Measurements from ENCODE around the gene MXRA7.

The MXRA7 gene

DNA sequence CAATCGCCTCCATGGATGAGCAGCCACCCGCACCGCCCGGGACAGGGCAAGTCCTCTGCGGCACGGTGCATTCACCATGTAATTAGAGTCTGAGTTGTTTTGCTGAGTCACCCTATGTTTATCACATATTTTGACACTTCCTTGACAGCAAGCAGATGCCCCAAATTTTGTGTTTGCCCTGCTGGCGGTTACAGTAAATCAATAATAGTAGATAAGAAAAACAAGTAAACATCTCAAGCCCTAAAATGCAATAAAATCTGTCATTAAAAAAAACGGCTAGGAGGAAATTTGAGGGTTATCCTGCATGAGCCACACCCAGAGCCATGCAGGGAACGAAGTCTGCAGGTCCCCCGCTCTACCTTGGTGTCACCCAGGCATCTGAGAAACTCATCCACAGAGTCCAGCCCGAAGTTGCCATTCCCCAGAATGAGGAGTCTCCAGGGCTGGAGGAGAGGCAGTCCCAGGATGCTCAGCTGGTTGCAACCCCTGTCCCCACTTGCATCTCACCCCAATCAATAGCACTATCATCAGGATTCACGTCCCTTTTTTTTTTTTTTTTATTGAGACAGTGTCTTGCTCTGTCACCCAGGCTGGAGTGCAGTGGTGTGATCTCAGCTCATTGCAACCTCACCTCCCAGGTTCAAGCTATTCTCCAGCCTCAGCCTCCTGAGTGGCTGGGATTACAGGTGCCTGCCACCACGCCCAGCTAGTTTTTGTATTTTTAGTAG is 50.7 kb downstream of the MXRA7 start (continued):
- TF ChIP-seq, protein P1, sequence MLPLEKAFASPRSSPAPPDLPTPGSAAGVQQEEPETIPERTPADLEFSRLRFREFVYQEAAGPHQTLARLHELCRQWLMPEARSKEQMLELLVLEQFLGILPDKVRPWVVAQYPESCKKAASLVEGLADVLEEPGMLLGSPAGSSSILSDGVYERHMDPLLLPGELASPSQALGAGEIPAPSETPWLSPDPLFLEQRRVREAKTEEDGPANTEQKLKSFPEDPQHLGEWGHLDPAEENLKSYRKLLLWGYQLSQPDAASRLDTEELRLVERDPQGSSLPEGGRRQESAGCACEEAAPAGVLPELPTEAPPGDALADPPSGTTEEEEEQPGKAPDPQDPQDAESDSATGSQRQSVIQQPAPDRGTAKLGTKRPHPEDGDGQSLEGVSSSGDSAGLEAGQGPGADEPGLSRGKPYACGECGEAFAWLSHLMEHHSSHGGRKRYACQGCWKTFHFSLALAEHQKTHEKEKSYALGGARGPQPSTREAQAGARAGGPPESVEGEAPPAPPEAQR (tag by site-specific recombination; IDR thresholded peaks at IDR 0.05) = no peak
- 0 out of 2 replicates have a peak, but pooled peaks have one; percentile 57 for TF ChIP-seq ZNF184 (tag by site-specific recombination; IDR thresholded peaks at IDR 0.05)
- 0 out of 2 replicates have a peak, but pooled peaks have one; percentile 37 for TF ChIP-seq YY1 (tag by site-specific recombination; IDR thresholded peaks at IDR 0.05)
- TF ChIP-seq, protein P2, sequence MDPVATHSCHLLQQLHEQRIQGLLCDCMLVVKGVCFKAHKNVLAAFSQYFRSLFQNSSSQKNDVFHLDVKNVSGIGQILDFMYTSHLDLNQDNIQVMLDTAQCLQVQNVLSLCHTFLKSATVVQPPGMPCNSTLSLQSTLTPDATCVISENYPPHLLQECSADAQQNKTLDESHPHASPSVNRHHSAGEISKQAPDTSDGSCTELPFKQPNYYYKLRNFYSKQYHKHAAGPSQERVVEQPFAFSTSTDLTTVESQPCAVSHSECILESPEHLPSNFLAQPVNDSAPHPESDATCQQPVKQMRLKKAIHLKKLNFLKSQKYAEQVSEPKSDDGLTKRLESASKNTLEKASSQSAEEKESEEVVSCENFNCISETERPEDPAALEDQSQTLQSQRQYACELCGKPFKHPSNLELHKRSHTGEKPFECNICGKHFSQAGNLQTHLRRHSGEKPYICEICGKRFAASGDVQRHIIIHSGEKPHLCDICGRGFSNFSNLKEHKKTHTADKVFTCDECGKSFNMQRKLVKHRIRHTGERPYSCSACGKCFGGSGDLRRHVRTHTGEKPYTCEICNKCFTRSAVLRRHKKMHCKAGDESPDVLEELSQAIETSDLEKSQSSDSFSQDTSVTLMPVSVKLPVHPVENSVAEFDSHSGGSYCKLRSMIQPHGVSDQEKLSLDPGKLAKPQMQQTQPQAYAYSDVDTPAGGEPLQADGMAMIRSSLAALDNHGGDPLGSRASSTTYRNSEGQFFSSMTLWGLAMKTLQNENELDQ (tag by site-specific recombination; IDR thresholded peaks at IDR 0.05; ENCODE audit: low read depth) = no peak
- TF ChIP-seq, protein P3, sequence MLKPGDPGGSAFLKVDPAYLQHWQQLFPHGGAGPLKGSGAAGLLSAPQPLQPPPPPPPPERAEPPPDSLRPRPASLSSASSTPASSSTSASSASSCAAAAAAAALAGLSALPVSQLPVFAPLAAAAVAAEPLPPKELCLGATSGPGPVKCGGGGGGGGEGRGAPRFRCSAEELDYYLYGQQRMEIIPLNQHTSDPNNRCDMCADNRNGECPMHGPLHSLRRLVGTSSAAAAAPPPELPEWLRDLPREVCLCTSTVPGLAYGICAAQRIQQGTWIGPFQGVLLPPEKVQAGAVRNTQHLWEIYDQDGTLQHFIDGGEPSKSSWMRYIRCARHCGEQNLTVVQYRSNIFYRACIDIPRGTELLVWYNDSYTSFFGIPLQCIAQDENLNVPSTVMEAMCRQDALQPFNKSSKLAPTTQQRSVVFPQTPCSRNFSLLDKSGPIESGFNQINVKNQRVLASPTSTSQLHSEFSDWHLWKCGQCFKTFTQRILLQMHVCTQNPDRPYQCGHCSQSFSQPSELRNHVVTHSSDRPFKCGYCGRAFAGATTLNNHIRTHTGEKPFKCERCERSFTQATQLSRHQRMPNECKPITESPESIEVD (tag by site-specific recombination; IDR thresholded peaks at IDR 0.05) = peak; percentile 89
- TF ChIP-seq, protein P4, sequence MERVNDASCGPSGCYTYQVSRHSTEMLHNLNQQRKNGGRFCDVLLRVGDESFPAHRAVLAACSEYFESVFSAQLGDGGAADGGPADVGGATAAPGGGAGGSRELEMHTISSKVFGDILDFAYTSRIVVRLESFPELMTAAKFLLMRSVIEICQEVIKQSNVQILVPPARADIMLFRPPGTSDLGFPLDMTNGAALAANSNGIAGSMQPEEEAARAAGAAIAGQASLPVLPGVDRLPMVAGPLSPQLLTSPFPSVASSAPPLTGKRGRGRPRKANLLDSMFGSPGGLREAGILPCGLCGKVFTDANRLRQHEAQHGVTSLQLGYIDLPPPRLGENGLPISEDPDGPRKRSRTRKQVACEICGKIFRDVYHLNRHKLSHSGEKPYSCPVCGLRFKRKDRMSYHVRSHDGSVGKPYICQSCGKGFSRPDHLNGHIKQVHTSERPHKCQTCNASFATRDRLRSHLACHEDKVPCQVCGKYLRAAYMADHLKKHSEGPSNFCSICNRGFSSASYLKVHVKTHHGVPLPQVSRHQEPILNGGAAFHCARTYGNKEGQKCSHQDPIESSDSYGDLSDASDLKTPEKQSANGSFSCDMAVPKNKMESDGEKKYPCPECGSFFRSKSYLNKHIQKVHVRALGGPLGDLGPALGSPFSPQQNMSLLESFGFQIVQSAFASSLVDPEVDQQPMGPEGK (tag by site-specific recombination; IDR thresholded peaks at IDR 0.05) = 0 out of 2 replicates have a peak, but pooled peaks have one; percentile 38
- TF ChIP-seq, protein P5, sequence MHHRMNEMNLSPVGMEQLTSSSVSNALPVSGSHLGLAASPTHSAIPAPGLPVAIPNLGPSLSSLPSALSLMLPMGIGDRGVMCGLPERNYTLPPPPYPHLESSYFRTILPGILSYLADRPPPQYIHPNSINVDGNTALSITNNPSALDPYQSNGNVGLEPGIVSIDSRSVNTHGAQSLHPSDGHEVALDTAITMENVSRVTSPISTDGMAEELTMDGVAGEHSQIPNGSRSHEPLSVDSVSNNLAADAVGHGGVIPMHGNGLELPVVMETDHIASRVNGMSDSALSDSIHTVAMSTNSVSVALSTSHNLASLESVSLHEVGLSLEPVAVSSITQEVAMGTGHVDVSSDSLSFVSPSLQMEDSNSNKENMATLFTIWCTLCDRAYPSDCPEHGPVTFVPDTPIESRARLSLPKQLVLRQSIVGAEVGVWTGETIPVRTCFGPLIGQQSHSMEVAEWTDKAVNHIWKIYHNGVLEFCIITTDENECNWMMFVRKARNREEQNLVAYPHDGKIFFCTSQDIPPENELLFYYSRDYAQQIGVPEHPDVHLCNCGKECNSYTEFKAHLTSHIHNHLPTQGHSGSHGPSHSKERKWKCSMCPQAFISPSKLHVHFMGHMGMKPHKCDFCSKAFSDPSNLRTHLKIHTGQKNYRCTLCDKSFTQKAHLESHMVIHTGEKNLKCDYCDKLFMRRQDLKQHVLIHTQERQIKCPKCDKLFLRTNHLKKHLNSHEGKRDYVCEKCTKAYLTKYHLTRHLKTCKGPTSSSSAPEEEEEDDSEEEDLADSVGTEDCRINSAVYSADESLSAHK (tag by site-specific recombination; IDR thresholded peaks at IDR 0.05) = peak; percentile 70
- peak; percentile 77 for TF ChIP-seq ZBTB21 (tag by site-specific recombination; IDR thresholded peaks at IDR 0.05)
- peak; percentile 94 for TF ChIP-seq ZNF843 (tag by site-specific recombination; IDR thresholded peaks at IDR 0.05)
- TF ChIP-seq SCRT1 (tag by site-specific recombination; IDR thresholded peaks at IDR 0.05; ENCODE audit: borderline replicate concordance) = no peak
- TF ChIP-seq KLF1 (tag by site-specific recombination; IDR thresholded peaks at IDR 0.05) = peak; percentile 41; the same call in 1 of the 2 replicates
- TF ChIP-seq FEZF1 (tag by site-specific recombination; IDR thresholded peaks at IDR 0.05) = peak; percentile 89
- TF ChIP-seq YY2 (tag by site-specific recombination; IDR thresholded peaks at IDR 0.05) = 0 out of 2 replicates have a peak, but pooled peaks have one; percentile 58
- peak; percentile 74; the same call in 1 of the 2 replicates for TF ChIP-seq GLI2 (tag by site-specific recombination; IDR thresholded peaks at IDR 0.05; ENCODE audit: borderline replicate concordance, low read depth)
- no peak for TF ChIP-seq ZFP41 (tag by site-specific recombination; IDR thresholded peaks at IDR 0.05; ENCODE audit: borderline replicate concordance)
- TF ChIP-seq, protein P6, sequence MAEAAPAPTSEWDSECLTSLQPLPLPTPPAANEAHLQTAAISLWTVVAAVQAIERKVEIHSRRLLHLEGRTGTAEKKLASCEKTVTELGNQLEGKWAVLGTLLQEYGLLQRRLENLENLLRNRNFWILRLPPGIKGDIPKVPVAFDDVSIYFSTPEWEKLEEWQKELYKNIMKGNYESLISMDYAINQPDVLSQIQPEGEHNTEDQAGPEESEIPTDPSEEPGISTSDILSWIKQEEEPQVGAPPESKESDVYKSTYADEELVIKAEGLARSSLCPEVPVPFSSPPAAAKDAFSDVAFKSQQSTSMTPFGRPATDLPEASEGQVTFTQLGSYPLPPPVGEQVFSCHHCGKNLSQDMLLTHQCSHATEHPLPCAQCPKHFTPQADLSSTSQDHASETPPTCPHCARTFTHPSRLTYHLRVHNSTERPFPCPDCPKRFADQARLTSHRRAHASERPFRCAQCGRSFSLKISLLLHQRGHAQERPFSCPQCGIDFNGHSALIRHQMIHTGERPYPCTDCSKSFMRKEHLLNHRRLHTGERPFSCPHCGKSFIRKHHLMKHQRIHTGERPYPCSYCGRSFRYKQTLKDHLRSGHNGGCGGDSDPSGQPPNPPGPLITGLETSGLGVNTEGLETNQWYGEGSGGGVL (tag by site-specific recombination; IDR thresholded peaks at IDR 0.05) = peak; percentile 82
- no peak for TF ChIP-seq MYNN (tag by site-specific recombination; IDR thresholded peaks at IDR 0.05; ENCODE audit: borderline replicate concordance)
- TF ChIP-seq ZFHX2 (tag by site-specific recombination; conservative IDR thresholded peaks at IDR 0.05) = no peak
- no peak for TF ChIP-seq ZNF600 (tag by site-specific recombination; IDR thresholded peaks at IDR 0.05)
- peak; percentile 85 for TF ChIP-seq ZEB2 (tag by site-specific recombination; IDR thresholded peaks at IDR 0.05)
- TF ChIP-seq ZNF391 (tag by site-specific recombination; IDR thresholded peaks at IDR 0.05; ENCODE audit: borderline replicate concordance, low read depth) = no peak
- no peak for TF ChIP-seq ZNF548 (tag by site-specific recombination; IDR thresholded peaks at IDR 0.05)
- TF ChIP-seq, protein P7, sequence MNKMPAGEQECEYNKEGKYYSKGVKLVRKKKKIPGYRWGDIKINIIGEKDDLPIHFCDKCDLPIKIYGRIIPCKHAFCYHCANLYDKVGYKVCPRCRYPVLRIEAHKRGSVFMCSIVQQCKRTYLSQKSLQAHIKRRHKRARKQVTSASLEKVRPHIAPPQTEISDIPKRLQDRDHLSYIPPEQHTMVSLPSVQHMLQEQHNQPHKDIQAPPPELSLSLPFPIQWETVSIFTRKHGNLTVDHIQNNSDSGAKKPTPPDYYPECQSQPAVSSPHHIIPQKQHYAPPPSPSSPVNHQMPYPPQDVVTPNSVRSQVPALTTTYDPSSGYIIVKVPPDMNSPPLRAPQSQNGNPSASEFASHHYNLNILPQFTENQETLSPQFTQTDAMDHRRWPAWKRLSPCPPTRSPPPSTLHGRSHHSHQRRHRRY (tag by site-specific recombination; IDR thresholded peaks at IDR 0.05) = no peak

Data from HEK293 (cell line).